HEK293 (cell line): ENCODE results near the gene CALML4.

Source experiments
- HOXA7 ChIP-seq: sonication (generic); formaldehyde crosslinking; IDR thresholded peaks from 2 replicates; pipeline ENCODE4 v1.8.1; 2022; ENCODE audit warnings: missing genetic modification reagents, borderline replicate concordance
- PRDM1 ChIP-seq: fragments of 450-650 bp; formaldehyde crosslinking; IDR thresholded peaks from 2 replicates; pipeline ENCODE4; 2016; ENCODE audit warnings: missing biosample characterization, missing genetic modification characterization
- WT1 ChIP-seq: fragments of 450-650 bp; formaldehyde crosslinking; IDR thresholded peaks from 2 replicates; pipeline ENCODE4 v1.5.1; 2016; ENCODE audit warnings: missing biosample characterization, missing genetic modification characterization
- ZBTB21 ChIP-seq: fragments of 450-650 bp; formaldehyde crosslinking; IDR thresholded peaks from 2 replicates; pipeline ENCODE4 v1.5.1; 2017; ENCODE audit warnings: missing biosample characterization, missing genetic modification characterization
- ZBTB48 ChIP-seq: fragments of 450-650 bp; formaldehyde crosslinking; IDR thresholded peaks from 2 replicates; pipeline ENCODE4 v1.5.1; 2016; ENCODE audit warnings: missing biosample characterization, missing genetic modification characterization
- ZBTB8A ChIP-seq: fragments of 450-650 bp; formaldehyde crosslinking; IDR thresholded peaks from 2 replicates; pipeline ENCODE4 v1.5.1; 2016; ENCODE audit warnings: missing biosample characterization, missing genetic modification characterization
- ZNF114 ChIP-seq: fragments of 450-650 bp; formaldehyde crosslinking; IDR thresholded peaks from 2 replicates; pipeline ENCODE4 v1.5.0; 2017; ENCODE audit warnings: missing biosample characterization, missing genetic modification characterization
- ZNF132 ChIP-seq: fragments of 450-650 bp; formaldehyde crosslinking; IDR thresholded peaks from 2 replicates; pipeline ENCODE4 v1.5.1; 2017; ENCODE audit warnings: missing biosample characterization, missing genetic modification characterization, borderline replicate concordance
- ZNF239 ChIP-seq: fragments of 450-650 bp; formaldehyde crosslinking; IDR thresholded peaks from 2 replicates; pipeline ENCODE4 v1.5.1; 2016; ENCODE audit warnings: missing biosample characterization, missing genetic modification characterization
- ZNF292 ChIP-seq: fragments of 450-650 bp; formaldehyde crosslinking; IDR thresholded peaks from 2 replicates; pipeline ENCODE4 v1.5.1; 2016; ENCODE audit warnings: low read depth, missing biosample characterization, missing genetic modification characterization, borderline replicate concordance
- ZNF510 ChIP-seq: fragments of 450-650 bp; formaldehyde crosslinking; IDR thresholded peaks from 2 replicates; pipeline ENCODE4 v1.5.1; 2018; ENCODE audit warnings: mild to moderate bottlenecking, missing genetic modification characterization, missing biosample characterization; ENCODE audit not compliant: insufficient replicate concordance
- ZNF544 ChIP-seq: fragments of 450-650 bp; formaldehyde crosslinking; IDR thresholded peaks from 2 replicates; pipeline ENCODE4 v1.5.0; 2017; ENCODE audit warnings: missing biosample characterization, missing genetic modification characterization
- ZNF600 ChIP-seq: fragments of 450-650 bp; formaldehyde crosslinking; IDR thresholded peaks from 2 replicates; pipeline ENCODE4 v1.5.1; 2016; ENCODE audit warnings: missing biosample characterization, missing genetic modification characterization
- ZNF670 ChIP-seq: fragments of 450-650 bp; formaldehyde crosslinking; IDR thresholded peaks from 2 replicates; pipeline ENCODE4 v1.5.1; 2016; ENCODE audit warnings: missing biosample characterization, missing genetic modification characterization, low read depth
- ZSCAN30 ChIP-seq: fragments of 450-650 bp; IDR thresholded peaks from 2 replicates; pipeline ENCODE4 v1.5.1; 2018; ENCODE audit warnings: missing biosample characterization, mild to moderate bottlenecking, missing genetic modification characterization, moderate library complexity
- ZXDB ChIP-seq: fragments of 450-650 bp; formaldehyde crosslinking; IDR thresholded peaks from 2 replicates; pipeline ENCODE4 v1.5.1; 2016; ENCODE audit warnings: missing biosample characterization, missing genetic modification characterization
- TF ChIP-seq, protein P1 (sequence below): fragments of 450-650 bp; formaldehyde crosslinking; IDR thresholded peaks from 2 replicates; pipeline ENCODE4 v1.5.1; 2016; ENCODE audit warnings: missing biosample characterization, missing genetic modification characterization
- TF ChIP-seq, protein P2 (sequence below): fragments of 450-650 bp; formaldehyde crosslinking; IDR thresholded peaks from 2 replicates; pipeline ENCODE4 v1.5.1; 2016; ENCODE audit warnings: missing biosample characterization, missing genetic modification characterization
- TF ChIP-seq, protein P3 (sequence below): fragments of 450-650 bp; formaldehyde crosslinking; IDR thresholded peaks from 2 replicates; pipeline ENCODE4 v1.5.1; 2016; ENCODE audit warnings: missing biosample characterization, missing genetic modification characterization
- TF ChIP-seq, protein P4 (sequence below): fragments of 450-650 bp; formaldehyde crosslinking; IDR thresholded peaks from 2 replicates; pipeline ENCODE4; 2016; ENCODE audit warnings: missing biosample characterization, missing genetic modification characterization
- TF ChIP-seq, protein P5 (sequence below): fragments of 450-650 bp; formaldehyde crosslinking; IDR thresholded peaks from 2 replicates; pipeline ENCODE4 v1.5.1; 2016; ENCODE audit warnings: missing biosample characterization, missing genetic modification characterization
- TF ChIP-seq, protein P6 (sequence below): fragments of 450-650 bp; formaldehyde crosslinking; IDR thresholded peaks from 2 replicates; pipeline ENCODE4 v1.5.1; 2016; ENCODE audit warnings: missing biosample characterization, missing genetic modification characterization
- TF ChIP-seq, protein P7 (sequence below): fragments of 450-650 bp; formaldehyde crosslinking; IDR thresholded peaks from 2 replicates; pipeline ENCODE4 v1.5.1; 2016; ENCODE audit warnings: missing biosample characterization, missing genetic modification characterization
- TF ChIP-seq, protein P8 (sequence below): fragments of 450-650 bp; formaldehyde crosslinking; IDR thresholded peaks from 2 replicates; pipeline ENCODE4 v1.5.1; 2016; ENCODE audit warnings: missing biosample characterization, missing genetic modification characterization

The CALML4 gene

DNA sequence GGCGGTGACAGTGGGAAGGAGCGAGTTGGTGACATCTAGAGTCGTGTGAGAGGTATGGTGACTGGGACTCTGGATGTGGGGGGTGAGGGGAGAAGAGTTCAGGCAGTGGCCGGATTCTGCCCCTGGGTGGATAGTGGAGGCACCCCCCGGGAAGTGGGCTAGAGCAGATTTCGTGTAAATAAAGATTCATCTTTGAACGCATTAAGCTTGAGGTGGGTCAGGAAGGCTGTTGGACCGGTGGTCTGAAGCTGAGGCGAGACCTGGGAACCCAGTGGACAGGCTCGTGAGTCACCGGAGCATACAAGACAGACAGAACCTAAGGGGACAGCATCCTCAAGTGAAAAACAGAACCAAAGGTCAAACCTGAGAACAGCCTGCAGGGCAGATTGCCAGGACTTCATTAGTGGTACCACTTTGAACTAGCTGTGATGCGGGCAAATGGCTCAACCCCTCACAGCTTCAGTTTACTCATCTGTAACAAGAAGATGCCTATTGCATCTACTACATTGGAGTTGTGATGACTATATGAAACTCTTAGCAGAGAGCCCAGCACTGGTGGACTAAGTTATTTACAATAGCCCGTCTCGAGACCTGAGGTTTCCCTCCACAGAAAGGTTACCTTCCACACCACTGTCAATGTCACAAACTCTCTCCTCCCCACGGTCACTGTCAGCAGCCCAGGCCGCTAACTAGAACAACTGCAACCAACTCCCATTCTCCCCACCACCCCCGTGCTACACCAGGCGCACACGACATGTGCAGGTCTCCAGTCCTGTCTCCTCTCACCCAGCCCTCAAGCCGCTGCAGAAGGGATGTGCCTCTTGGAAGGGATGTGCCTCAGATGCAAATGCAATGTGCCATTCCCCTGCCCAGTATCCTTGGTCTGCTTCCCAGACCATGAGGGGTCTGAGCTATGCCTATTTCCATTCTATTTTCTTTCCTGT, 25.3 kb upstream of the CALML4 start (continued):
- TF ChIP-seq ZNF292 (tag by site-specific recombination) (no peak), ZNF132 (tag by site-specific recombination) (no peak), HOXA7 (no peak), ZNF114 (no peak), WT1 (tag by site-specific recombination) (no peak), ZNF544 (tag by site-specific recombination) (no peak), ZNF239 (no peak), ZBTB48 (0 out of 2 replicates have a peak, but pooled peaks have one; percentile 38), ZNF600 (tag by site-specific recombination) (peak; percentile 66; the same call in 1 of the 2 replicates), PRDM1 (tag by site-specific recombination) (no peak), ZSCAN30 (tag by site-specific recombination) (no peak), ZXDB (tag by site-specific recombination) (0 out of 2 replicates have a peak, but pooled peaks have one; percentile 11), ZBTB8A (tag by site-specific recombination) (no peak), ZNF510 (tag by site-specific recombination) (no peak), ZNF670 (tag by site-specific recombination) (no peak), ZBTB21 (tag by site-specific recombination) (no peak)
- TF ChIP-seq, protein P1, sequence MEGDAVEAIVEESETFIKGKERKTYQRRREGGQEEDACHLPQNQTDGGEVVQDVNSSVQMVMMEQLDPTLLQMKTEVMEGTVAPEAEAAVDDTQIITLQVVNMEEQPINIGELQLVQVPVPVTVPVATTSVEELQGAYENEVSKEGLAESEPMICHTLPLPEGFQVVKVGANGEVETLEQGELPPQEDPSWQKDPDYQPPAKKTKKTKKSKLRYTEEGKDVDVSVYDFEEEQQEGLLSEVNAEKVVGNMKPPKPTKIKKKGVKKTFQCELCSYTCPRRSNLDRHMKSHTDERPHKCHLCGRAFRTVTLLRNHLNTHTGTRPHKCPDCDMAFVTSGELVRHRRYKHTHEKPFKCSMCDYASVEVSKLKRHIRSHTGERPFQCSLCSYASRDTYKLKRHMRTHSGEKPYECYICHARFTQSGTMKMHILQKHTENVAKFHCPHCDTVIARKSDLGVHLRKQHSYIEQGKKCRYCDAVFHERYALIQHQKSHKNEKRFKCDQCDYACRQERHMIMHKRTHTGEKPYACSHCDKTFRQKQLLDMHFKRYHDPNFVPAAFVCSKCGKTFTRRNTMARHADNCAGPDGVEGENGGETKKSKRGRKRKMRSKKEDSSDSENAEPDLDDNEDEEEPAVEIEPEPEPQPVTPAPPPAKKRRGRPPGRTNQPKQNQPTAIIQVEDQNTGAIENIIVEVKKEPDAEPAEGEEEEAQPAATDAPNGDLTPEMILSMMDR (tag by site-specific recombination) = no peak
- TF ChIP-seq, protein P2, sequence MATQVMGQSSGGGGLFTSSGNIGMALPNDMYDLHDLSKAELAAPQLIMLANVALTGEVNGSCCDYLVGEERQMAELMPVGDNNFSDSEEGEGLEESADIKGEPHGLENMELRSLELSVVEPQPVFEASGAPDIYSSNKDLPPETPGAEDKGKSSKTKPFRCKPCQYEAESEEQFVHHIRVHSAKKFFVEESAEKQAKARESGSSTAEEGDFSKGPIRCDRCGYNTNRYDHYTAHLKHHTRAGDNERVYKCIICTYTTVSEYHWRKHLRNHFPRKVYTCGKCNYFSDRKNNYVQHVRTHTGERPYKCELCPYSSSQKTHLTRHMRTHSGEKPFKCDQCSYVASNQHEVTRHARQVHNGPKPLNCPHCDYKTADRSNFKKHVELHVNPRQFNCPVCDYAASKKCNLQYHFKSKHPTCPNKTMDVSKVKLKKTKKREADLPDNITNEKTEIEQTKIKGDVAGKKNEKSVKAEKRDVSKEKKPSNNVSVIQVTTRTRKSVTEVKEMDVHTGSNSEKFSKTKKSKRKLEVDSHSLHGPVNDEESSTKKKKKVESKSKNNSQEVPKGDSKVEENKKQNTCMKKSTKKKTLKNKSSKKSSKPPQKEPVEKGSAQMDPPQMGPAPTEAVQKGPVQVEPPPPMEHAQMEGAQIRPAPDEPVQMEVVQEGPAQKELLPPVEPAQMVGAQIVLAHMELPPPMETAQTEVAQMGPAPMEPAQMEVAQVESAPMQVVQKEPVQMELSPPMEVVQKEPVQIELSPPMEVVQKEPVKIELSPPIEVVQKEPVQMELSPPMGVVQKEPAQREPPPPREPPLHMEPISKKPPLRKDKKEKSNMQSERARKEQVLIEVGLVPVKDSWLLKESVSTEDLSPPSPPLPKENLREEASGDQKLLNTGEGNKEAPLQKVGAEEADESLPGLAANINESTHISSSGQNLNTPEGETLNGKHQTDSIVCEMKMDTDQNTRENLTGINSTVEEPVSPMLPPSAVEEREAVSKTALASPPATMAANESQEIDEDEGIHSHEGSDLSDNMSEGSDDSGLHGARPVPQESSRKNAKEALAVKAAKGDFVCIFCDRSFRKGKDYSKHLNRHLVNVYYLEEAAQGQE (tag by site-specific recombination) = no peak
- TF ChIP-seq, protein P3, sequence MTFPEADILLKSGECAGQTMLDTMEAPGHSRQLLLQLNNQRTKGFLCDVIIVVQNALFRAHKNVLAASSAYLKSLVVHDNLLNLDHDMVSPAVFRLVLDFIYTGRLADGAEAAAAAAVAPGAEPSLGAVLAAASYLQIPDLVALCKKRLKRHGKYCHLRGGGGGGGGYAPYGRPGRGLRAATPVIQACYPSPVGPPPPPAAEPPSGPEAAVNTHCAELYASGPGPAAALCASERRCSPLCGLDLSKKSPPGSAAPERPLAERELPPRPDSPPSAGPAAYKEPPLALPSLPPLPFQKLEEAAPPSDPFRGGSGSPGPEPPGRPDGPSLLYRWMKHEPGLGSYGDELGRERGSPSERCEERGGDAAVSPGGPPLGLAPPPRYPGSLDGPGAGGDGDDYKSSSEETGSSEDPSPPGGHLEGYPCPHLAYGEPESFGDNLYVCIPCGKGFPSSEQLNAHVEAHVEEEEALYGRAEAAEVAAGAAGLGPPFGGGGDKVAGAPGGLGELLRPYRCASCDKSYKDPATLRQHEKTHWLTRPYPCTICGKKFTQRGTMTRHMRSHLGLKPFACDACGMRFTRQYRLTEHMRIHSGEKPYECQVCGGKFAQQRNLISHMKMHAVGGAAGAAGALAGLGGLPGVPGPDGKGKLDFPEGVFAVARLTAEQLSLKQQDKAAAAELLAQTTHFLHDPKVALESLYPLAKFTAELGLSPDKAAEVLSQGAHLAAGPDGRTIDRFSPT = no peak
- TF ChIP-seq, protein P4, sequence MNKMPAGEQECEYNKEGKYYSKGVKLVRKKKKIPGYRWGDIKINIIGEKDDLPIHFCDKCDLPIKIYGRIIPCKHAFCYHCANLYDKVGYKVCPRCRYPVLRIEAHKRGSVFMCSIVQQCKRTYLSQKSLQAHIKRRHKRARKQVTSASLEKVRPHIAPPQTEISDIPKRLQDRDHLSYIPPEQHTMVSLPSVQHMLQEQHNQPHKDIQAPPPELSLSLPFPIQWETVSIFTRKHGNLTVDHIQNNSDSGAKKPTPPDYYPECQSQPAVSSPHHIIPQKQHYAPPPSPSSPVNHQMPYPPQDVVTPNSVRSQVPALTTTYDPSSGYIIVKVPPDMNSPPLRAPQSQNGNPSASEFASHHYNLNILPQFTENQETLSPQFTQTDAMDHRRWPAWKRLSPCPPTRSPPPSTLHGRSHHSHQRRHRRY (tag by site-specific recombination) = no peak
- TF ChIP-seq, protein P5, sequence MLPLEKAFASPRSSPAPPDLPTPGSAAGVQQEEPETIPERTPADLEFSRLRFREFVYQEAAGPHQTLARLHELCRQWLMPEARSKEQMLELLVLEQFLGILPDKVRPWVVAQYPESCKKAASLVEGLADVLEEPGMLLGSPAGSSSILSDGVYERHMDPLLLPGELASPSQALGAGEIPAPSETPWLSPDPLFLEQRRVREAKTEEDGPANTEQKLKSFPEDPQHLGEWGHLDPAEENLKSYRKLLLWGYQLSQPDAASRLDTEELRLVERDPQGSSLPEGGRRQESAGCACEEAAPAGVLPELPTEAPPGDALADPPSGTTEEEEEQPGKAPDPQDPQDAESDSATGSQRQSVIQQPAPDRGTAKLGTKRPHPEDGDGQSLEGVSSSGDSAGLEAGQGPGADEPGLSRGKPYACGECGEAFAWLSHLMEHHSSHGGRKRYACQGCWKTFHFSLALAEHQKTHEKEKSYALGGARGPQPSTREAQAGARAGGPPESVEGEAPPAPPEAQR (tag by site-specific recombination) = no peak
- TF ChIP-seq, protein P6, sequence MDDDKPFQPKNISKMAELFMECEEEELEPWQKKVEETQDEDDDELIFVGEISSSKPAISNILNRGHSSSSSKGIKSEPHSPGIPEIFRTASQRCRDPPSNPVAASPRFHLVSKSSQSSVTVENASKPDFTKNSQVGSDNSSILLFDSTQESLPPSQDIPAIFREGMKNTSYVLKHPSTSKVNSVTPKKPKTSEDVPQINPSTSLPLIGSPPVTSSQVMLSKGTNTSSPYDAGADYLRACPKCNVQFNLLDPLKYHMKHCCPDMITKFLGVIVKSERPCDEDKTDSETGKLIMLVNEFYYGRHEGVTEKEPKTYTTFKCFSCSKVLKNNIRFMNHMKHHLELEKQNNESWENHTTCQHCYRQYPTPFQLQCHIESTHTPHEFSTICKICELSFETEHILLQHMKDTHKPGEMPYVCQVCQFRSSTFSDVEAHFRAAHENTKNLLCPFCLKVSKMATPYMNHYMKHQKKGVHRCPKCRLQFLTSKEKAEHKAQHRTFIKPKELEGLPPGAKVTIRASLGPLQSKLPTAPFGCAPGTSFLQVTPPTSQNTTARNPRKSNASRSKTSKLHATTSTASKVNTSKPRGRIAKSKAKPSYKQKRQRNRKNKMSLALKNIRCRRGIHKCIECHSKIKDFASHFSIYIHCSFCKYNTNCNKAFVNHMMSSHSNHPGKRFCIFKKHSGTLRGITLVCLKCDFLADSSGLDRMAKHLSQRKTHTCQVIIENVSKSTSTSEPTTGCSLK (tag by site-specific recombination) = no peak
- TF ChIP-seq, protein P7, sequence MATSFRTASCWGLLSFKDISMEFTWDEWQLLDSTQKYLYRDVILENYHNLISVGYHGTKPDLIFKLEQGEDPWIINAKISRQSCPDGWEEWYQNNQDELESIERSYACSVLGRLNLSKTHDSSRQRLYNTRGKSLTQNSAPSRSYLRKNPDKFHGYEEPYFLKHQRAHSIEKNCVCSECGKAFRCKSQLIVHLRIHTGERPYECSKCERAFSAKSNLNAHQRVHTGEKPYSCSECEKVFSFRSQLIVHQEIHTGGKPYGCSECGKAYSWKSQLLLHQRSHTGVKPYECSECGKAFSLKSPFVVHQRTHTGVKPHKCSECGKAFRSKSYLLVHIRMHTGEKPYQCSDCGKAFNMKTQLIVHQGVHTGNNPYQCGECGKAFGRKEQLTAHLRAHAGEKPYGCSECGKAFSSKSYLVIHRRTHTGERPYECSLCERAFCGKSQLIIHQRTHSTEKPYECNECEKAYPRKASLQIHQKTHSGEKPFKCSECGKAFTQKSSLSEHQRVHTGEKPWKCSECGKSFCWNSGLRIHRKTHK (tag by site-specific recombination) = no peak
- TF ChIP-seq, protein P8, sequence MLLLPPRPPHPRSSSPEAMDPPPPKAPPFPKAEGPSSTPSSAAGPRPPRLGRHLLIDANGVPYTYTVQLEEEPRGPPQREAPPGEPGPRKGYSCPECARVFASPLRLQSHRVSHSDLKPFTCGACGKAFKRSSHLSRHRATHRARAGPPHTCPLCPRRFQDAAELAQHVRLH (tag by site-specific recombination) = no peak
